ENCODE data around the gene PAM.

- no peak for TF ChIP-seq POLR2A (IDR thresholded peaks at IDR 0.05)
- TF ChIP-seq, protein P1, sequence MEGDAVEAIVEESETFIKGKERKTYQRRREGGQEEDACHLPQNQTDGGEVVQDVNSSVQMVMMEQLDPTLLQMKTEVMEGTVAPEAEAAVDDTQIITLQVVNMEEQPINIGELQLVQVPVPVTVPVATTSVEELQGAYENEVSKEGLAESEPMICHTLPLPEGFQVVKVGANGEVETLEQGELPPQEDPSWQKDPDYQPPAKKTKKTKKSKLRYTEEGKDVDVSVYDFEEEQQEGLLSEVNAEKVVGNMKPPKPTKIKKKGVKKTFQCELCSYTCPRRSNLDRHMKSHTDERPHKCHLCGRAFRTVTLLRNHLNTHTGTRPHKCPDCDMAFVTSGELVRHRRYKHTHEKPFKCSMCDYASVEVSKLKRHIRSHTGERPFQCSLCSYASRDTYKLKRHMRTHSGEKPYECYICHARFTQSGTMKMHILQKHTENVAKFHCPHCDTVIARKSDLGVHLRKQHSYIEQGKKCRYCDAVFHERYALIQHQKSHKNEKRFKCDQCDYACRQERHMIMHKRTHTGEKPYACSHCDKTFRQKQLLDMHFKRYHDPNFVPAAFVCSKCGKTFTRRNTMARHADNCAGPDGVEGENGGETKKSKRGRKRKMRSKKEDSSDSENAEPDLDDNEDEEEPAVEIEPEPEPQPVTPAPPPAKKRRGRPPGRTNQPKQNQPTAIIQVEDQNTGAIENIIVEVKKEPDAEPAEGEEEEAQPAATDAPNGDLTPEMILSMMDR (IDR thresholded peaks at IDR 0.05): no peak
These were observed 311.2 kb downstream of the PAM start for GRCh38 chr5:103066326-103066725.
